Regular cardiac myocyte (primary cell): ENCODE data around the gene DOCK10. TPM values are rescaled to one million over a fixed set of nuclear protein-coding genes. Genes with fewer than 3 reads are reported as not detected.

Experiments used
- total RNA-seq: library from RNA; depleted of rRNA; stranded (reverse); fragments of >200 nt; gene quantifications from 2 replicates; pipeline ENCODE4 v1.2.3, GENCODE V29; 2014

DOCK10 gene
- total RNA-seq, result 35.0 and 44.7 TPM in 2 replicates

DNA sequence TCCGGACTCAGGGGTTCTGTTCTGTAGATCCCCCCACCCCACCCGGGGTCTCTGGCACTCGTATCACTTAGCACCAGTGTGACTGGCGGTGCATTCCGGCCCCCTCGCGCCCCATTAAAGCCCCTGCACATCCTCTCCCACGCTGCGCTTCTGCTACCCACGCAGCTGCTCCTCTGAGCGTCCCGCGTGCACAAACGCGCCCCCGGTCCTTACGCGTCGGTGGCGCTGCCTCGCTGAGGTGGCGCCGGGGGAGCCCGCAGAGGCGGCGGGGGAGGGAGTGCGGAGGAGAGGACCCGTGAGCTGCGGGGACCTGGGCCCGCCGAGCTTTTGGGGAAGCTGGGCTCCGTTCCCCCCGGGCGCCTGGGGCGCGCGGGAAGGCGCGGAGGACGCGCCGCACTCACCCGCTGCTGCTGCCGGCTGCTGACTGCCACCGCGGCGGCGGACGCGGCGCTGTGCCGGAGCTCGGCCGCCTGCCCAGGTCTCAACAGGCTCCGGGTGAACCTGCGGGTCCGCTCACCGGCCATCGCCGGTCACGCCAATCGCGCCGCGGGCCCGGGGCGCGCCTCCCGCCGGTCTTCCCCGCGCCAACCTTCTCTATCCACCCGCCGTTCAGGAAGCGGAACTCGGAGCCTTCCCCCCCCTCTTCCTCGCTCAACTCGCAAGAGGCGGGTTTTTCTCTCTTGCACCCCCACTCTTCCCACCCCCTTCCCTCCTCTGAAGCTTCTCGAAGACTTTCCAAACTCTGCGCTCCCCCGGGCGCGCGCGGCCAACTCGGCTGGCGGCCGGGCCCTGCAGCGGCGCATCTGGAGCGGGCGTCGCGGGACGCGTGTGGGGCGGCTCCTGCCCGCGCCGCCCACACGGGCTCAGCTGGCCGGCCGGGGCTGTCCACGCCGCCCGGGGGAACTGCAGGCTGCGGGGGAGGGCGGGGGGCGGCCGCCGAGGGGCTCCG is at the start of gene DOCK10:
DOCK10 (minus strand) TSS at position 618 of the 949 bp plus-strand sequence; CDS start at position 524, 94 bp downstream.

DNA sequence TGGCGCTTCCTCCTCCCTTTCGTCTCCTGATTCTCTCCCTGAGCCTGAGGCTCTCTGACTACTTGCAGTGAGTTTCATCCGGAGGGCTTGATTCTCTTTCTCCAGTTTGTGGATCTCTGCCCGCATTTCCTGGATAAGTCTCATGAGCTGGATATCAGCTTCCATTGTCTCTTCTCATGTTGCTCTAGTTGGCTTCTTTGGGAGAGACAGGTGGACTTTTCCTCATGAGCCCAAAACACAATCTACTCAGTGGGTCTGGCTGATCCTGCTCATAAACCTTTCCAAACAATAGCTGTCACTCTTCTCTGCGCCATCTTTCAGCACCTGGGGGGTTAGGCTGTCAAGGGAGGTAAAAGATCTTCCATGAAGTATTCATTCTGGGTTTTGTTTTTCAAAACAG is 326.1 kb downstream of the DOCK10 start, which contains the start of gene CCDC195:
CCDC195 (minus strand) TSS at position 165 of the 400 bp plus-strand sequence; CDS start at position 165, 0 bp downstream.

